Cerebellar cortex (tissue), 1 donor: ENCODE data around the gene SCN4A.

Experiments used
- DNase-seq: peaks from one replicate; pipeline ENCODE4 v3.0.0-alpha.2; 2015; ENCODE audit warnings: low spot score

SCN4A gene

GRCh38 chr17:63955232-63955631, 17.5 kb downstream of the SCN4A start:
- DNase-seq, result no peak

GRCh38 chr17:63954402-63955063, 18.2 kb downstream of the SCN4A start:
- no peak for DNase-seq

GRCh38 chr17:63950940-63951907, 21.5 kb downstream of the SCN4A start:
- peak; percentile 7 for DNase-seq

GRCh38 chr17:63949576-63950250, 23.0 kb downstream of the SCN4A start:
- DNase-seq, result no peak

- no peak for DNase-seq
These were observed 24.2 kb downstream of the SCN4A start for GRCh38 chr17:63948521-63948920.

DNA sequence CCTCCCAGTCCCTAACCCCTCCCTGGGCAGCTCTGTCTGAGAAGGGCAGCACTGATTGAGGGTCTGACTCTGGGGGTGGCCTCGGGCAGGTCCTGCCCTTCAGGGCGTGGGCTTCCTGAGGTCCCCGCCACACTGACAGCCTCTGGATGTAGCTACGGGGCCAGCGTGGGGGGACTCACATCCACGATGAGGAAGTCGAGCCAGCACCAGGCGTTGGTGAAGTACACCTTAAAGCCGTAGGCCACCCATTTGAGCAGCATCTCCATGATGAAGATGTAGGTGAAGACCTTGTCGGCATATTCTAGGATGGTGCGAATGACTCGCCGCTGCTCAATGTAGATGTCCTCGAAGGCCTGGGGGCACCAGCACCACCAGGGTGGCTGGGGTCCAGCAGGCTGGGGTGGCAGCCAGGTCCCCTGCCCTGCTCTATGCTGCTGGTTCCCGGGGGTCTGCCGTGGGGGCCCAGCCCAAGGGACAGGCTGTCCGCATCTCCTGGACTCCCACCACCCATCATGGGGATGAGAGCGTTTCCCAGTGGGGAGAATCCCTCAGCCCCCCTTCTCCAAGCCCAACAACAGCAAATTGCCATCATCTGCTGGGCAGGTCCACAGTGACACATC, 24.9 kb downstream of the SCN4A start:
- no peak for DNase-seq

DNA sequence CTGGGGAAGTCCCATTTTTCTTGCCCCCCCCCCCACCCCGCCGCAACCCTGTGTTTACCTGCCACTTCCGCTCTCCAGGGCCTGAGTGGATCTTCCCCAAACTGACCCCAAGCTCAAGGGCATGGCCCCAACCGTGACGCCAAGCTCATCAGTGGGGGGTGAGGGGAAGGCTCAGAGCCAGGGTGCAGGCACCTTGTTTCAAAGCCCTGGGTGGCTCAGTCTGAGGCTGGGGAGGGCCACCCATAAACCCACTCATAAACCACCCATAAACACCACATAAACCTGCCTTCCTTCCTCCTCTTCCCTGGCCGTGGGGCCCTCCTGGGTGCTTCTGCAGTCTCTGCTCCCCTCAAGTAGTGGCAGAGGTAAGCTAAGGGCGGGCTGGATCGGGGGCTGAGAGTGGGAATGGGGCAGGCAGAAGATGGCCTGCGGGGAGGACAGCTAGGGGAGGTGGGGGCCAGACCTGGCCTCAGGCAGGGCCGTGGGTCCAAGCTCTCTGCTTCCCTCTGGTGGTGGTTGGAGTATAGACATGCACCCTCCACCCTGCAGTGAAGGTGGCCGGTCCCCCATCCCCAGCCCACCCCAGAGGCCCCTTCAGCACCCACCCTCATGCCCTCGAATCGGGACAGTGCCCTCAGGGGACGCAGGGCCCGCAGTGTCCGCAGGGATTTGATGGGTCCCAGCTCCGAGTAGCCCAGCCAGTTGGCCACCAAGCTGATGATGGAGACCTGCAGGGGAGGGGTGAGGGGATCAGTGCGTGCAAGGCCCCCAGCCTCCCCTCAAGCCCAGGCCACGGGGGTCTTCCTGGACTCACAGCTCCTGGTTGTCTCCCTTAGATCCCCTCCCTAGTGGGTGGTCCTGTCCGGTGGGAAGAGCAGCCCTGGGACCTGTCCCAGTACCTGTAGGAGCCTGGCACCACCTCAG, 26.0 kb downstream of the SCN4A start:
- DNase-seq, result peak; percentile 22

DNA sequence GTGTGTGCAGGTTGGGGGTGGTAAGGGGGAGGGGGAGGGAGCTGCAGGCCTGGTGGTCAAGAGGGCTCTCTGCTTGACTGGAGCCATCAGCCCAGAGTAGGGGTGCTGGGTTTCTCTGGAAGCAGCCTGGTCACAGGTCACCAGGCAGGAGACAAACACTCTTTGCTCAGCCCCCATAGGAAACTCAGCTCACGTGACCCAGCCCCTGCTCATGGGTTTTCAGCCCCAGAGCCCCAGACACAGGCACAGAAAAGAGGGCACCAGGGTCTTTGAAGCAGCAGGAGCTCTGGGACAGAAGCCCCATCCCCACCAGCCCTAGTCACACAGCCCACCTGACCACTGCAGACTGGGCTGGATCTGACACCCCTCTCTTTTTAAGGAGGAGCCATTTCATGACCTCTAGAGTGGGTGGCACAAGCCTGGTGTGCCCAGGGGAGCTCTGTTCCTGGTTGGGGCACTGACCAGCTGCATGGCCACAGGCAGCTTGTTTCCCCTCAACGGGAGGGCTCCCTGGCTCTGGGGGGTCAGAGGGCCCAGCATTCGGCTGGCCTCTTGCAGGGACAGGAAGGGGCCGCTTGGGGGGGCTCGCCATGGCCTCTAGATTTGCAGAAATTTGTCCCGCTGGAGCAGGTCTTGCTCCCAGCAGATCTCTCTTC, 26.8 kb downstream of the SCN4A start:
- DNase-seq, result no peak

- no peak for DNase-seq
These were observed 27.8 kb downstream of the SCN4A start for GRCh38 chr17:63944736-63945499.

- DNase-seq, result no peak
These were observed 29.0 kb downstream of the SCN4A start for GRCh38 chr17:63943745-63944144.

- DNase-seq, result no peak
These were observed 30.3 kb downstream of the SCN4A start for GRCh38 chr17:63942309-63942985.

DNA sequence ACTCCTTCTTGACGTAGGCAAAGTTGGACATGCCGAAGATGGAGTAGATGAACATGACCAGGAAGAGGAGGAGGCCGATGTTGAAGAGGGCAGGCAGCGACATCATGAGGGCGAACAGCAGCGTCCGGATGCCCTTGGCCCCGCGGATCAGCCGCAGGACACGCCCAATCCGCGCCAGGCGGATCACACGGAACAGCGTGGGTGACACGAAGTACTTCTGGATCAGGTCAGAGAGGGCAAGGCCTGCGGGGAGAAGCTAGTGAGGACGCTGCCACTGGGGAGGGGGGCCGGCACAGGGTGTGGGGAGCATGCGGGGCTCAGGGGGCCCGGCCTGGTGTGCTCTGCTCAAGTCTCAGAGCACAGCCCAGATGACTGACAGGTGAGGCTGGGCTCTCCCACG, 31.0 kb downstream of the SCN4A start:
- no peak for DNase-seq

GRCh38 chr17:63941162-63941561, 31.6 kb downstream of the SCN4A start:
- DNase-seq, result no peak

DNA sequence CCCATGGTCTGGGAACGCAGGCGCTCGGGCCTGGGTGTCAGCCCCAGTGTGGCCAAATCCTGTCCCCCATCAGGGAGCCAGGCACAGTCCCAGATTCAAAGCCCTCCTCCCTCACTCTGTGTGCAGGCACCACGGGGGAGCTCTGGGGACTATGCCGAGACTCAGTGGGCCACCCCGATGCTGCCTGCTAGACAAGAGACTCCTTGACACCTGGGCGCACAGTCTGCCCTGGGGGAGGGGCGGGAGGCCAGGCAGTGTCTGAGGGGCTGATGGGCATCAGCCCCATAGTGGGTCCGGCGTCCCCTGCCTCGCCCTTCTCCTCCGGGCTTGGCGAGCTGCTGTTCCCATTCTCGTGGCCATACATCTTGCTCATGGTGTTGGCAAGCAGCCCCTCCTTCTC, 32.1 kb downstream of the SCN4A start:
- DNase-seq, result no peak

- no peak for DNase-seq
These were observed 32.8 kb downstream of the SCN4A start for GRCh38 chr17:63939884-63940283.

DNA sequence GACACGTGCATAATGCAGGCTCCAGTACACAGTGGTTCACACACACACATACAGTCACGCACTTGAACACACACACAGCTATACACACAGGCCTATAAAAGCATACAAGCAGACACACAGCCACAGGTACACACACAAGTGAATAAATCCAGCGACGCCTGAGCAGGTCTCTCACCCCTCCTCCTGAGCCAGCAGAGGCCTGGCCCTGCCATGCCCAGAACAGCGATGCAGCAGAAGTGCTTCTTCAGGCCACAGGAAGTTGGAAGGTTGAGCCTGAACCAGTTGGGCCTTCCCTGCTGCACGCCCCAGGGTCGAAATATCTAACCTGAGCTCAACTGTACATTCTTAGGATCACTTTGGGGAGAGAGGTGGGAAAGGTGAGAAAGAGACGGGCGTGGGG, 33.3 kb downstream of the SCN4A start:
- DNase-seq, result no peak

GRCh38 chr17:63937920-63938319, 34.8 kb downstream of the SCN4A start:
- DNase-seq, result no peak

DNA sequence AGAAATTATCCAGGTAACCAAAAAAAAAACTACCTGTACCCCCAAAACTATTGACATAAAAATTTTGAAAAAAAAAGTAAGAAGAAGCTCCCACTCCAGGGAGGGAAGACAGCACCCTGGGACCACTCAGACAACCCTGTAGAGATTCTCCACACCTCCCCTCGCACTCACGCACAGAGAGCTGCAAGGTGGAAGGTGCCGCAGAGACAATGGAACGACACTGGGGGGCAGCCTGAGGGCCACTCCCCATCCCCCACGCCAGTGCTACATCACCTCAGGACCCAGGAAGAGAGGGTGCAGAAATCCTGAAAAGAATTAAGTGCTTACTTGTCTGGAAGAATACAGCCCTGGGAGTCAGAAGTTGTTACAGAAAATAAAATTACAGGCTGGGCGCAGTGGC, 35.4 kb downstream of the SCN4A start:
- DNase-seq, result no peak
